LHCN-M2 (cell line): ENCODE data around the gene ZNF503. TPM values are rescaled to one million over a fixed set of nuclear protein-coding genes. Genes with fewer than 3 reads are reported as not detected.

ENCODE experiments used
- DNase-seq: peaks from one replicate; pipeline ENCODE4 v3.0.0-alpha.2; 2012; ENCODE audit warnings: low read depth
- total RNA-seq: library from RNA; depleted of rRNA; stranded (reverse); fragments of >200 nt; gene quantifications from 2 replicates; pipeline ENCODE4 v1.2.3, GENCODE V29; 2014

ZNF503 gene
- total RNA-seq, 1 experiment from 2014 or later: 3.8 TPM

DNA sequence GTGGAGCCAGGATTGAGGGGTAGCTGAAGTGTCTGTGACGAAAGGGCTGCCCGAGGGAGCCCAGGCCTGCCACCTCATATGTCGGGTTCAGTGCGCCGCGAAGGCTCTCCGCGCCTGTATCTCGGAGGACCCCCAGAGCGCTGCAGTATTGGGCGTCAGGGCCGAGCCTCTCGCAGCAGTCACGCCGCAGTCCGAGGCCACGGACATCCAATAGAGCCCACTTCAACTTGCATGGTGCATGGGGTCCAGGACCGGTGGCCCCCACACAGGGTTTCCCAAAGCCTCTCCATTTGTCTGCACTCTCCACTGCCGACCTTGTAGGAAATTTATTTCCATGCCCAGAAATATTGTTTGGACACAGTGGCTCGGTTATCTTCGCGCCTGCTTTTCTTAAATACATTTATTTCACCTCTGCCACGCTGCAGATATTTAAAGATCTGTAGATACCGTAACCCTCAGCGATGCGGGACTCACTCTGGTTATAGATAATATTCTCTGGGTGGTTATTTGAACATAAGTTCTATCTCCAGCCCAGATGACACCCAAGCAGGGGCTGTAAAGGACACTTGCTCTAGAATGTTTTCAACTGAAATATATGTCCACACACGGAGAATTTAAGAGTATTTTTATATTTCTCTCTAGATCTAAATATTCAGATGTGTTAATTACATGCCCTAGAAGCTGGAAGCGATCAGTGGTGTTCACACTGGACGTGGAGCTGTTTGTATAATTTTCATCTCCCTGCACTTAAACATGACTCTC, 5.1 kb upstream of the ZNF503 start:
- no peak for DNase-seq

DNA sequence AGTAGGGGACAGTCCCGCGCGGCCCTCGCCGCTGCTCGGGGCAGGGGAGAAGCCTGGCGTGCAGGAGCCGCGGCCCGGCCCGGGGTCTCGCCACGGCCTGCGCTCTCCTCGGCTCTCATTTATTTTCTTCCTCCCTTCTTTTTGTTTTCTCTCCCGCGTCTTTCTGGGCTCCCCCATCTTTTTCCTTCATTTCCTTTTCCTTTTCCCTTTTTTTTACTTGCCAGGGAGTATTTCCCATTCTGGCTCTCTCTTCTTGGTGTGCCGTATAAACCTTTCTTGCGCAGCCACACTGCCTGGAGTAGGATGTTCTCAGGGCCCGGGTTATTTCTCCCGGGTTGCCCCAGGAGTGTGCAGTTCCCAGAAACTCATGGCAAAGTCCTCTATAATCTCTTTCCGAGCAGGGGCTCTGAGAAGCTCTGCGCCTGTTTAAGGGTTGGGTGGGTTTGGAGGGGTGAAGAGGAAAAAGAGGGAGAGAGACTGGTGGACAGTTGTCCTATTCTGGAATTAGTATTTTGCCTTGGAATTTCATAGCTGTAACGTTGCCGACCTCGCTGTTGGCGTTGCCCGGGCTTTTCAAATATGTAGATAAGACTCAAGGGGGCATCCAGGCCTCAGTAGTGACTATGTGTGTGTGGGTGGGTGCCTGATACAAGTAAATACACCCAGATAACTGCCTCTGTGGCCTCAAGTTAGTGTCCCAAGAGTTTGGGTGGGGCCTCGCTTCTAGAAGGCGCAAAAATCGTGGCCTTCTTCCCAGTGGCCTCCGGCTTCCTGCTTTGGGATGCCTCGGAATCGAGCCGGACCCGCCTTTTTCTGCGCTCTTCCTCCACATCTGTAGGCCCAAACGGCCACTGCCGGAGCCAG, 4.3 kb upstream of the ZNF503 start:
- no peak for DNase-seq

DNA sequence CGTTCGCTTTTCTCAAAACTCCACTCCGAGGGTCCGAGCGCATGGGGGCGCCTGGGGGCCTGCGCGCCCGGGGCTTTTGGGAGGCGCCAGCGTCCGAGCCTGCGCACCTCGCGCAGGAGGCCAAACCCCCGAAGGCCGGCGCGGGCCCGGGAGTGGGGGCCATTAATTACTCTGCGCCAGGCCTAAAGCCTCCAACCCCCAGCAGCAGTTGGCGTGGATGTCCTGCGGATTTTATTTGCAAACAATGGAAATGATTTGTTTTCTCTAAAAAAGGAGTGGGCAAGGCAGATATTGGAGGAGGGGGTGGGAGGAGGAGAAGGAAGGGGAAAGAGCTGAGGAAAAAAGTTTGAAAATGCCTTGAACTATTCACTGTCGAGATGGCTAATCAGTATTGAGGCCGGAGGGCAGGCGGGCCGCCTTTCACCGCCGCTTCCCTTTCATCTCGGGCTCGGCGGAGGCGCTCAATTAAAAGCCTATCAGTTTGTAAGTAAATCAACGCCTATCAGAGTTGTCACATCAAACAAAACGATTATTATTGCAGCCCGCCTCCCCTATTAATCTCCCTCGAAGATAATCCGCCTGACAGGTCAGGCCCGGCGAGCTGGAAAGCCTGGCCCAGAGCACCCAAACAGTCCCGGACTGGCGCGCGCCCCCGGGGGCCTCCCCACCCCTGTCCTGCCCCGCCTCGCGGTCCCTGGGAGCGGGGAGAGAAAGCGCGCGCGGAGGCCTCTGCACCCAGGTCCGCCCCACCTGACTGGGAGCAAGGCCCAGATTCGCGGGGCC, 3.4 kb upstream of the ZNF503 start:
- no peak for DNase-seq

DNA sequence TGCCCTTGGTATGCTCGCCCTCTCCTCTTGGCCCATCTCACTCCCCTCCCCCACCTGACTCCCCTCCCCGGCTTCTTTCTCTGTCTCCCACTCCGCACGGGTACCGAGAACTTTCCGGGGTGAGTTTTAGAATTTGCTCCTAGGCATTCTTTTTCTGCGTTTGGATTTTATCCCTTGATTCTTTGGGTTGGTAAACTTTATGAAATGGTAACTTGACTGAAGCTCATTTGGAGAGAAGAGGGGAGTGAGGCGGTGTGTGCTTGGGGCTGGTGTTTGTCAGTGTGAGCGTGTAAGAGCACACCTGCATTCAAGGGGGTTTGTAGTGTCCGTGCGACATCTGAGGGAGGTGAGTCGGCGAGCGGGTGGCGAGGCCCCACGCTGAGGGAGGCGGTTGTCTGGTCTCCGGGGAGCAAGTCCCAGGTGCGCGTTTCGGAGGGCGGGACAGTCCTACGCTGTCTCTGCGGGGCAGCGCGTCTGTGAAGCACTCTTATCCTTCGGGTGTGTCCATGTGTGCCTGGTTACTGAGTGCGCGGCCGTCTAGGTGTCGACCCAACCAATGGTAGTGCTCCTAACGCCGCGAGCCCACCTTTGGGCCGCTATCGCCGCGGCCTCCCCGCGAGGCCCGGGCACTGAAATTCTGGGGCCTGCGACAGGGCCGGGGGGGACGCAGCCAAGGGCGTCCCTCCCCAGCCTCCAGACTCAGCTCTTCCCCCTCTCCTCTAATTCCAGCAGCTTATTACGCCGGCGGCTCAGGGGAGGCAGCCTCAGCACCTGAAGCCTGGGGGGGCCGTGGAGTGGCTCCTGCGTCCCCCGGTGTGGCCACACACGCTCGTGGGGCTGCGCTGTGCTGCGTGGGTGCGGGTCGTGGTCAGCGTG, 2.6 kb upstream of the ZNF503 start:
- DNase-seq: no peak

DNA sequence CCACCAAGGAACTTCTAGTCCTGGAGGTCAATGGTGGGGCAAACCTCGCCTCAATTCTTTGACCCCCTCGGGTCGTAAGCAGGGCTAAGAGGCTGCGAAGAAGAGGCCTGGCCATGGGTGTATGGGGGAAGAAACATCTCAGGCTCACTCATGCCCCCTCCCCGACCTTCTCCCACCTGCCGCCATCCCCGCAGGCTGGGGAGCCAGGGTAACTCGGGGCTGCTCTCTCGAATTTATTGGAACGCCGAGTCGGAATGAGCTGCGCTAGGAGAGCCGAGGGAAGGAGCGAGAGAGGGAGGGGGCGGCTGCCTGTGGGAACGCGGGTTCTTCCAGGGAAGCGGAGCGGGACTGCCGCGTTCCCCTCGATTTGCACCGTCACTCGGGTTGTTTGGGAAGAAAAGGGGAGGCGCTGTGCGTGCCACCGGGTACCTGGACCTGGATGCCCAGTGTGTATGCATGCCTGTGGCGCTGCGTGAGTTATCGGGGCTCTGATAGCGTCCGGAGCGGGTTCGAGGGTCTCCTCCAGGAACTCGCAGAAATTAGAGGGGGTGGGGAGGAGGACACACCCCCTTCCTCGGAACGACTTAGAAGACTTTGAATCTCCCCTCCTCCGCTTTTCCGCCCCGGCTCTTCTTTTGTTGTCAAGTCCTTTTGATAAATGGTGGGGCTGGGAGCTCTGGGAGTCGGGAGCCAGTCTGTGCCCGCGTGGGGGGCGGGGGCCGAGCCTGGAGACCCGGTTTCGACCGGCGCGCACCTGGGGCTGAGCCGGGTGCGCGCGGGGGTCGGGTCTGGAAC, 1.8 kb upstream of the ZNF503 start:
- DNase-seq: peak; percentile 9

DNA sequence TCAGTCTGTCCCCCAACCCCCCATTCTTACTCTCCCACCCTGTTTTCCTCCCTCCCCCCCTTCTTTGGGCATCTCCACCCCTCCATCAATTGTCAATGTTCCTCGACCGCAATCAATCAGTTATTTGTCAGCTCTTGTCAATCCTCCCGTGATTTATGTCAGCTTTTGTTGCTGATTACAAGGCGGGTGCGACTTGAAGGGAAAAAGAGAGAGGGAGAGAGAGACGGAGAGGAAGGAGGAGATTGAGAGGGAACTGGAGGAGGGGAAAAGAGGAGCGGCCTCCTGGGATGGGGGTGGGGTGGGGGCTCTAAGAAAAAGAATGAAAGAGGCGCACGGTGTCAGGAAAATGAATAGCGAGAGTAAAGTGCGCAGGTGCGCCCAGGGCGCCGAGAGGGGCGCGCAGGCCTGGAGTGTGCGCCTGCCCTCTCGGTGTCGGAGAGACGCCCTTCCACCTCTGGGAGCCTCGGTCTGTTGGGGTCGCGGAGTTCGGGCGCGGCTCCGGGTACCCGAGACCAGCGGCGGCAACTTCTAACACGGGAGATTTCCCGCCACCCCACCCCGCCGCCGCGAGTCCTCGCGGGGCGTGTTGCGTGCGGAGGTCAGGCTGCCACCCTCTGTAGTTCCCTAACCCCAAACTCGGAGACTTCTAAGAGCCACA, 1.1 kb upstream of the ZNF503 start:
- DNase-seq: peak; percentile 11

DNA sequence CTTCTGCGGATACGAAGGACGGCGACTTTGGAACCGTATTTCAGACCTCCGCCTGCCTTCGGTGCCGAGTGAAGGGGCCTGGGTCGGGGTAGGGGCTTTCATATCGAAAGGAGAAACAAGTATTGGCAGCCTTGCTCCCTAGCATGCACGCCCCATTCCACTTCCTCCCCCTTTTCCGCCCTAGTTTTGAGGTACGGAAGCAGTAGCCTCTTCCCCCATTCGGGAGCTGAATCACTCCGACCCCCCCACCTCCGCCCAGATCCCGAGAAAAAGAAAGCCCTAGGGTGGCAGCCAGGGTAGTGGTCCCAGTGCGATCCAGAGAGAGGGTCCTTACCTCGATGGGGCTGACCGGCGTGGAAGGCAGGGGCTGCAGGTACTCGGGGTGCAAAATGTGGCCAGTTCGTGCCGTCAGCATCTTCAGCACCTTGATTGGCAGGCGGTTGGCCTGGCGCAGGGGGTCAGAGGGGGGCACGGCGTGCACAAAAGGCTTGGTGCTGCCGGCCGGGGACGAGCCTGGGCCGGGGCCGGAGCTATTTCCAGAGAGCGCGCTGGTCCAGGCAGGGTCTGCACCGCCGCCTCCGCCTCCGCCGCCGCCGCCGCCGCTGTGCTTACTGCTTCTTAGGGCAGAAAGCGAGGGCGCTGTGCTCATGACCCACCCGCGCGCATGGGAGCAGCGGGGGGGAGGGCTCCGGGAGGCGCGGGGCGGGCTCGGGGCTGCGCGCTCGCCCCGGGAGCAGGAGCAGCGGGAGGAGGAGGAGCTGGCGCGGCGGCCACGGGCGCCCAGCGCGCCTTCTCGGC, 594 bp downstream of the ZNF503 start:
- peak; percentile 66 for DNase-seq

DNA sequence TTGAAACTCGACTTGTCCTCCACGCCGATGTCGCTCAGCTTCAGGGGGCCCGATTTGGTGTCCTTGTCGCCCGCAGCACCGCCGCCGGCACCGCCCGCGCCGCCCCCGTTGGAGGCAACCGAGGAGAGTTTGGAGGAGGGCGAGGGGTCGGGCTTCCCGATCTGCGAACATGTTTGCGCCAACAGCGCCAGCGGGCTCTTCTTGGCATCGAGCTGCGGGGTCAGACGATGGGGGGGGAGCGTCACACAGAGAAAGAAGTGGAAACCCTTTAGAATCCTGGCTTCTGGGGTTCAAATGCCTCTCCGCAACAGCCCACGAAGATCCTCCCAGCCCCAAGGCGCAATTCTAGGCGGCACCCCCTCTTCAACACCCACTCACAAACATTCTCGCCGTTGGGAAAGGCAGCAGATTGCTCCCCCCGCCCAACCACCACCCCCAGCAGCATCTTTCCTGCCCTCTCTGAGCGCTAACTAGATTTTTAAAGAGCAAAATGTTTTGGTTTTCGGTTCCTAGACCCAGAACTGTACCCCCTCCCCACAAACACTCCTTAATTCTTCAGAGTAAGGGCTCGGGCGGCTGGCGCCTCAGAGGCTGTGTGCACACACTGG, 1.3 kb downstream of the ZNF503 start:
- no peak for DNase-seq

DNA sequence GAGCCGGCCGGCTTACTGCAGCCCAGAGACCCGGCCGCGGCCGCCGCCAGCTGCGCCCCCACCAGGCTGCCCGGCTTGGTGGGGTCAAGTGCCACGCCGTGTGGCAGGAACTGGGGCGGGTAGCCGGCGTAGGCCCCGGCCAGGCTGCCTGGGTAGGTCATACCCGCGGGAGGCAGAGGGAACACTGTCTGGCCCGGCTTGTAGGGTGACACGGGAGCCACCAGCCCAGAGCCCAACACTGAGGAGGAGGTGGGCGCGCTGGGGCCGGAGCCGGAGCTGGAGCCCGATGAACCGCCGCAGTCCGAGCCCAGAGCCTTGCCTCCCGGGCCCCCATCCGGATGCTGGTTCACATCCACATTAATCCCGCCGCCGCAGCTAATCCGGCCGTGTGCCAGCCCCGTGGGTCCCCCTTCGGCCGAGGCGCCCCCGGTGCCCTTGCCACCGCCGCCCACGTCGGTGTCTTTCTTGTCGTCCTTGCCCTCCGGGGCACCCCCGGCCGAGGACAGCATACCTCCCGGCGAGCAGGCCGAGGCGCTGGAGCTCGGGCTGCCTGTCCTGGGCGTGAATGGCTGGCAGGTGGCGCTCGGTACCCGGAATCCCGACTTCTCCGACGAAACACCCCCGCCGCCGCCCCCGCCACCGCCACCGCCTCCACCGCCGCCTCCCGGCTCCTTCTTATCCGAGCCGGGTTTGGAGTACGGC, 2.0 kb downstream of the ZNF503 start:
- peak; percentile 59 for DNase-seq

DNA sequence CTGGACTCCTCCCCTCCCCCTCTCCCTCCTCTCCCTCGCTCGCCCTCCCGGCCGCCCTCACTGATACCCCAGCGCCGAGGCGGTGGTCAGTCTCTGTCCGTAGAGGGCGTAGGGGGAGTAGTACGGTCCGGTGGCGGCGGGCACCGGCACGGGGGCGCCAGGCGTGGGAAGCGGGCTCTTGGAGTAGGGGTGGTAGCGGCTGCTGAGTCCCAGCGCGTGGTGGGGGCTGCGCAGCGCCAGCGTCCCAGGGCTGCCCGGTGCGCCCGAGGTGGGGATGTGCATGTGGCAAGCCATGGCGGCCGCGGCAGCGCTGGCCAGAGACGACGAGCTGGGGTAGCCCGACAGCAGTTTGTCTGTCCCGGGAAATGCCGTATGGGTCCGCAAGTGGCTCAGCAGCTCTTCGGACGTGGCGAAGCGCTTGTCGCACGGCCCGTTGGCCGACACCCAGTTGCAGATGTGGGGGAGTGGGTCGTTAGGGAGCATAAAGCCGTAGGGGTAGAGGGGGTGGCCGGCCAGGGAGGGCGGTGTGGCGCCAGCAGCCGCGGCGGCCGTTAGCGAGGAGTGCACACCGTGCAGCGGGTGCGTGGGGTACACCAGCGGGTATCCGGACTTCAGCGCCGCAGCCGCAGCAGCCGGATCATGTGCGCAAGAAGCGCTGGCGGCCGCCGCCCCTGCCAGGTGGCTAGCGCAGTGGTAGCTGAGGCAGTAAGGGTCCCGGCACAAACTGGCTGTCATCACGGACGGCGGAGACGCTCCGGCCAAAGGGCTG, 2.7 kb downstream of the ZNF503 start:
- DNase-seq: no peak

DNA sequence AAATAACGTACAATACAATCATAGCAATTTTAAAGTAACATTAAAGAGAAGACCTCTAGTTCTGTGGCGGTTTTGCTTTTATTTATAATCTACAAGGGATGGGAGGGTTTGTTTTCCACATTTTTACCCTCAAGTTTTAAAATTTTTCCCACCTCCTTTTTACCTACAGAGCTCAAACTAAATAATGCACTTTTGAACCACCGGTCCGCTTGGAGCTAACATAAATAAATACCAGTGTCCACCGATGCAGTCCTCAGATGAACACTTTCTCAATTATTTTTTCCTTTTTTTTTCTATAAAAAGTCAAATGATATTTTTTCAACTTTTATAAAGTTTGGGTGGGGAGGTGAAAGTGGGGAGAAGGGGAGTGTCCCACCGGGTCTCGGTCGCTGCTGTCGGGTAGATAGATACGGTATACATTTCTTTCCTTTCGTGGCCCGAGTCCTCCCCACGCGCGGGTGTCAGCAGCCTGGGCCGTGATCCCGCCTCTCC, 3.3 kb downstream of the ZNF503 start:
- DNase-seq: no peak

DNA sequence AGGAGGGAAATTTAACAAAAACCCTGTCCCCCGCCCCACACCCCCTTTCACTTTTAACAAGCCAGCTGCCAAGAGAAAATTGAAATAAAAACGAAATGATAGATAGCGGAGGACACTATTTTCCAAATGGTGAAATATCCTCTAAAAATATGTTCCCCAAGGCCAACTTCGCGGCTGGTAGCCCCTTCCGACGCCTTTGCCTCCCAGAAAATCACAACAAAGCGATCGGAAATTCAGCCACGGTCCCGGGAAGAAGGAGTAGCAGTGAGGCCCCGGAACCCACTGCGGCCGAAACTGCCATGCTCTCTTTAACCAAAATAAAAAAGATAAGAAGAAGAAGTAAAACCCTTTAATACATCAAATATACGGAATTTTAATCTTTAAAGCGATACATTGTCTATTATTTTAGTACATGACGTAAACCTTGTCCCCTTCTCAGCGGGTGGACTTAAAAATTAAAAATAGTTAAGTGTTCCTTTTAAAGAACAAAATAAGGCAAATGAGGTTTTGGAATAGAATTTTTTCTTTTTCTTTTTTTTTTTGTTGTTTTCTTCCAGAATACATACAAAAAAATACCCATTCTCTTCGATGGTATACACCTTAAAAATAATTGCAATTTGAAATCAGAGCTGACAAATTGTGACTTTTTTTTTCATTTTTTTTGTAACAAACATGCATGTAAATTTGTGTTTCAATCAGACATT, 3.9 kb downstream of the ZNF503 start:
- no peak for DNase-seq

DNA sequence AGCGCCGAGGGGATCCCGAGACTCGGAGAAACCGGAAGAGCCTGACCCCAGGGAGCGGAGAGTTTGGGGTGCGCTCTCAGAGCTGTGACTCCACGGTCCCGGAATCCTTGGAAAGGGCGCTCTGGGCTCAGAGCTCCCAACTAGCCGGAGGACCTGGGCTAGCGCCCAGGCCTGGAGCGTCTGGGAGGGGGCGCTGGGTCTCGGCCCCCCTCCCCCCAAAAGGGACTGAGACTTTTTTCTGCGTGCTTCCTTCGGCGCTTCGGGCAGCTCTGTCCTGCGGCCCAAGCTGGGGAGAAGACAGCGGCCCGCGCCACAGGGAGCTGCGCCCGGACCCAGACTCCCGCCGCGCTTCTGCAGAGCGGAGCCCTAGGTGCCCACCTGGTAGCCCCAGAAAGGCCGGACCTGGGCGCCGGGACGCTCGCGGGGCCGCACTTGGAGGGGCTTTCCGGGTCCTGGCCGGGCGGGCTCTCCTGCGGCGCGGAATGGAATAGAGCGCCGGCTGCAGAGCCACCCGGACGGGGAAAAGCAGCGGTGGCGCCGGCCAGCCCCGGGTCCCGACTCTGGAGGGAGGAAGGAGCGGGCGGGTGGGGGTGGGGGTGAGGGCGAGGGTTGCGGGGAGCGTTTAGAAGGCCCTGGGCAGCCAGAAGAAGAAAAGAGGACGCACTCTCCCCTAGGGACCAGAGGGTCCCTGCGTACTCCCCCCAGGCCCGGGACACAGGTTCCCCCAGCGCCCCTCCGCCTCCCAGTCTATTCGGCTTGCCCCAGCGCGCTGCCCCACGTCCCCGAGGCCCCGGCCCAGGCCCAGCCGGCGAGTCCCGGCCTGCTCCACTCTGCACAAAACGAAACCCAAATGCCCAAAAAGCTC, 4.7 kb downstream of the ZNF503 start:
- no peak for DNase-seq

DNA sequence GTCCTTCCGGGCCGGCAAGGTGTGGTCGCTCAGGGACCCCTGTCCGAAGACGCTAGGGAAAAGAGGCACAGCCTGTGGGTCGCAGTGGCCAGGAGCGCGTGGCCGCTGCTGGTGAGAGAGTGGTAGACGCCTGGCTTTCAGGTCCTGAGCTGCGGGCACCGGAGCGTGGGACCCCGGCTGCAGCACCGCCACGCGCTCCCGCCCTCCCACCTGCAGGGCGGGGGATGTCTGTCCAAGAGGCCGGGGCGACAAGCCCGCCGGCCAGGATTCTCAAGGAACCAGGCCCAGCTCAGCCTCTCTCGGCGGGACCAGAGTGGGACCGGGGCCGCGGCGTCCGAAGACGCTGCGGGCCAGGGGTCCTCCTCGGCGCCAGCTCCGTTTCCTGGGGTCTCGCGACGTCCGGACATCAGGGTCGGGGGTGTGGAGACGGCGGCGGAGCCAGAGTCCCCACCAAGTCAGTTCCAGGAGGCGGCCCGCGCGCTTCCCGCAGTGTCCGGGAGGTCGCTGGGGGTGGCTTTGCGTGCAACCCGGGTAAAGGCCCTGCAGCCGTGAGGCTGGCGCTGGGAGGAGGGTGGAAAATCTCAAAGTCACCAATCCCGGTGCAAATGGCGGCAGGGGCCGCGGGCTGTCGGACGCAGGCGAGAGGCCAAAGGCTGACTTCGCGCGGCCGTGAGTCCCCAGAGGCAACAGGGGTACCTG, 5.5 kb downstream of the ZNF503 start:
- DNase-seq: no peak
